Neuronal stem cell (in vitro differentiated cells): ENCODE data around the gene TMTC4.
A peak's percentile ranks its signal among the peaks of the same experiment; 100 is the strongest.

Experiments used
- DNase-seq: peaks from one replicate; pipeline ENCODE4 v3.0.0-alpha.2; 2013; ENCODE audit warnings: low spot score
- H2AFZ ChIP-seq: one replicate; pipeline ENCODE4 v1.6.1; 2013; ENCODE audit warnings: mild to moderate bottlenecking, low read length, inconsistent platforms
- H2AK5ac ChIP-seq: 2 replicates; pipeline ENCODE4 v1.6.1; 2013; ENCODE audit warnings: low read depth, mild to moderate bottlenecking, inconsistent platforms, low read length, moderate library complexity, mixed read lengths
- H2BK120ac ChIP-seq: 2 replicates; pipeline ENCODE4 v1.6.1; 2013; ENCODE audit warnings: low read depth, mild to moderate bottlenecking, inconsistent platforms, low read length, moderate library complexity, mixed read lengths
- H2BK12ac ChIP-seq: one replicate; pipeline ENCODE4 v1.6.1; 2013; ENCODE audit warnings: low read length, inconsistent platforms
- H2BK15ac ChIP-seq: 2 replicates; pipeline ENCODE4 v1.6.1; 2013; ENCODE audit warnings: mild to moderate bottlenecking, low read length, inconsistent platforms, mixed read lengths
- H2BK5ac ChIP-seq: one replicate; pipeline ENCODE4 v1.6.1; 2013; ENCODE audit warnings: inconsistent platforms, mild to moderate bottlenecking, low read length, moderate library complexity
- H3K14ac ChIP-seq: one replicate; pipeline ENCODE4 v1.6.1; 2013; ENCODE audit warnings: low read length, inconsistent platforms
- H3K18ac ChIP-seq: 2 replicates; pipeline ENCODE4 v1.6.1; 2013; ENCODE audit warnings: low read length, inconsistent platforms
- H3K23ac ChIP-seq: 2 replicates; pipeline ENCODE4 v1.6.1; 2013; ENCODE audit warnings: low read depth, mild to moderate bottlenecking, mixed read lengths, low read length, inconsistent platforms; ENCODE audit not compliant: poor library complexity
- H3K27ac ChIP-seq: replicated peaks from 3 replicates; pipeline ENCODE4 v1.5.1; 2013; ENCODE audit warnings: low read length, inconsistent platforms
- H3K27me3 ChIP-seq, 3 experiments: 2 replicates each; pipeline ENCODE4 v1.6.1; 2013; ENCODE audit warnings: low read length in 3 of 3, mild to moderate bottlenecking in 2 of 3, inconsistent platforms in 1 of 3, low read depth in 1 of 3, mixed read lengths in 1 of 3, moderate library complexity in 1 of 3; ENCODE audit not compliant: control insufficient read depth in 3 of 3, insufficient read depth in 3 of 3
- H3K36me3 ChIP-seq, 2 donors: replicated peaks in 1 of 2; 2 replicates each; pipeline ENCODE4 v1.6.1; 2013; ENCODE audit warnings: low read length in 2 of 2; ENCODE audit not compliant: control insufficient read depth in 2 of 2, insufficient read depth in 2 of 2
- H3K4ac ChIP-seq: 2 replicates; pipeline ENCODE4 v1.6.1; 2013; ENCODE audit warnings: inconsistent platforms, mild to moderate bottlenecking, low read length, moderate library complexity
- H3K4me1 ChIP-seq, 2 donors: 1 replicate in 1 of 2; 2 replicates in 1 of 2; pipeline ENCODE4 v1.6.1; 2013; ENCODE audit warnings: low read length in 2 of 2, low read depth in 1 of 2; ENCODE audit not compliant: control insufficient read depth in 2 of 2, insufficient read depth in 1 of 2
- H3K4me2 ChIP-seq: one replicate; pipeline ENCODE4 v1.6.1; 2013; ENCODE audit warnings: mild to moderate bottlenecking, low read length, inconsistent platforms; ENCODE audit not compliant: insufficient read depth, poor library complexity, severe bottlenecking
- H3K4me3 ChIP-seq, 2 donors: 2 replicates each; pipeline ENCODE4 v1.5.1; 2013; ENCODE audit warnings: low read length in 2 of 2, mild to moderate bottlenecking in 2 of 2, inconsistent platforms in 1 of 2, moderate library complexity in 1 of 2
- H3K79me1 ChIP-seq: one replicate; pipeline ENCODE4 v1.6.1; 2013; ENCODE audit warnings: low read depth, mild to moderate bottlenecking, inconsistent platforms, low read length, moderate library complexity
- H3K9ac ChIP-seq: one replicate; pipeline ENCODE4 v1.6.1; 2013; ENCODE audit warnings: mild to moderate bottlenecking, low read depth, low read length, inconsistent platforms; ENCODE audit not compliant: poor library complexity
- H3K9me3 ChIP-seq, 2 donors: replicated peaks in 1 of 2; 2 replicates each; pipeline versions ENCODE3 to v1.6.1; 2013; ENCODE audit warnings: low read length in 2 of 2, mild to moderate bottlenecking in 2 of 2, inconsistent platforms in 1 of 2, low read depth in 1 of 2, mixed read lengths in 1 of 2, moderate library complexity in 1 of 2; ENCODE audit not compliant: control insufficient read depth in 2 of 2, insufficient read depth in 1 of 2
- H4K8ac ChIP-seq: one replicate; pipeline ENCODE4 v1.6.1; 2013; ENCODE audit warnings: low read depth, mild to moderate bottlenecking, inconsistent platforms, low read length, moderate library complexity
- H4K91ac ChIP-seq: one replicate; pipeline ENCODE4 v1.6.1; 2013; ENCODE audit warnings: low read length, low read depth, mild to moderate bottlenecking, inconsistent platforms; ENCODE audit not compliant: poor library complexity
- WGBS, 2 donors: extraction: QIAGEN DNeasy Blood & Tissue Kit; methylation state at CpG; one replicate each; pipeline ENCODE4 v1.1.7; 2013; ENCODE audit warnings: missing lambda C conversion rate in 2 of 2, mixed read lengths in 1 of 2; ENCODE audit not compliant: insufficient read length in 2 of 2, insufficient replicate concordance in 1 of 2; ENCODE audit errors: extremely low coverage in 2 of 2; 5-methylcytosine and 5-hydroxymethylcytosine counted together

TMTC4 gene

DNA sequence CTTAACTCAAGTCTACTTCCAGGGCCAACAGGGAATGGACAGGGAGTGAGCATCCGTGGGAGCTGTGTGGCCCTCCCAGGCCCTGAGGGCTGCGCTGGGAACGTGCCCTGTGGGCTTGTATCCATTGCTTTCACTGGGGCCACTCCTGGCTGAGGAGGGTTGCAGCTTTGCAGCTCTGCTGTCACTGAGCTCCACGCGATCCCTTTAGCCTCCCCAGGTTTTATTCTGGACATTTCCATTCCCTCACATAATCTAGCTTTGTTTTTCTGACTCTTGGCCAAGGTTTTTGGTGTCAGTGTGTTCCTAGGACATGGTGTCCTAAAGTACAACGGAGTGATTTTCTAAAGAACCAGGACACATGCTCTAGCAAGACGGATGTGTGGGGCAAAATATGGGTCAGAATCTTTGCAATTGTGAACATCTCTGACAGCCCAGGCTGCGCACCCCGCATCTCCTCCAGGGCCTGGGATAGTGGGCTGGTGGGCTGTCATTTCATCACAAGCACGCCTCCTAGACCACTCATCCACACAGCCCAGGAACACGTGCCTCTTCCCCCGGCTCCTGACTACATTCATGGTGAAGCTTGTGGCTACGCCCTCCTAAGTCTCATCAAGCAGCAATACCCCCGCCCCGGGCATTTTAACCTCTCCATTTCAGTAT lies 114.0 kb downstream of the TMTC4 start:
- no peak for DNase-seq
- Histone ChIP-seq H2BK120ac (no peak overlapping the region), H2BK15ac (no peak overlapping the region), H3K9me3 (peaks cover 0 to 2% of the 10 kb centered on the region in 2 donors), H3K14ac (no peak overlapping the region), H2AK5ac (peak overlapping the region; percentile 17), H3K27me3 (no peaks in the 10 kb centered on the region), H4K91ac (no peak overlapping the region), H3K4me1 (no peaks in the 10 kb centered on the region), H2BK5ac (no peak overlapping the region), H3K23ac (no peak overlapping the region), H3K4me3 (no peak overlapping the region), H3K4ac (no peak overlapping the region), H3K36me3 (no peaks in the 10 kb centered on the region), H3K79me1 (no peaks in the 10 kb centered on the region), H3K27ac (no peak overlapping the region), H2AFZ (no peak overlapping the region), H3K18ac (peak overlapping the region; percentile 35), H3K9ac (no peak overlapping the region), H3K4me2 (no peak overlapping the region), H2BK12ac (no peak overlapping the region), H4K8ac (no peak overlapping the region)
- no CpG with 5 or more reads among the region's 15 CpGs for WGBS, 2 donors

DNA sequence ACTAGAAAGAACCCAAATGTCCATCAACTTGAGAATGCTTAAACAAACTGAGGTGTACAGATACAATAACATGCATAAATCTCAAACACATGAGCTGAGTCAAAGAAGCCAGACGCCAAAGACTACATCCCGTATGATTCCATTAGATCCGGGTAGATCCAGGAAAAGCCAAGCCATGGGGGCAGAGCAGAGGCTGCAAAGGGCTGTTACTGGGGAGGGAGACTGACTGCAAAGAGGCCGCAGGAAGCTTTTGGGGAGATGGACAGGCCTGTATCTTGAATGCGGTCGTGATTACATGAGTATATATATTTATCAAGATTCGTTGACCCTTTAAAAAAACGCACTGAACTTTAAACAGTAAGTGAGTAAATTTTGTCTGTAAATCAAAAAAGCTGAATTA lies 114.7 kb downstream of the TMTC4 start:
- H3K27me3 ChIP-seq, result no peaks in the 10 kb centered on the region
- H3K36me3 ChIP-seq, result no peaks in the 10 kb centered on the region
- no peak overlapping the region for H3K23ac ChIP-seq
- H3K4me2 ChIP-seq, result no peak overlapping the region
- no peak overlapping the region for H2BK12ac ChIP-seq
- no peak overlapping the region for H3K14ac ChIP-seq
- no peak overlapping the region for H2BK120ac ChIP-seq
- H2AK5ac ChIP-seq, result no peak overlapping the region
- no peak overlapping the region for H3K4ac ChIP-seq
- no peaks in the 10 kb centered on the region for H3K9me3 ChIP-seq
- H3K18ac ChIP-seq, result no peak overlapping the region
- H3K27ac ChIP-seq, result no peak overlapping the region
- no peak overlapping the region for H4K8ac ChIP-seq
- H2AFZ ChIP-seq, result no peak overlapping the region
- no peak overlapping the region for H4K91ac ChIP-seq
- H2BK15ac ChIP-seq, result no peak overlapping the region
- H3K4me3 ChIP-seq, result no peak overlapping the region
- no peak overlapping the region for H3K9ac ChIP-seq
- no peaks in the 10 kb centered on the region for H3K4me1 ChIP-seq
- no peak overlapping the region for H2BK5ac ChIP-seq
- no peaks in the 10 kb centered on the region for H3K79me1 ChIP-seq
- WGBS, 2 donors, result no CpG with 5 or more reads among the region's 8 CpGs
- DNase-seq, result no peak
